Breast epithelium (tissue), 3 donors: ENCODE results near the gene CENPP.

Source experiments
- CTCF ChIP-seq, 3 donors: fragments of 450-650 bp; IDR thresholded peaks; one replicate each; pipeline ENCODE4 v1.5.1; 2016 to 2017; ENCODE audit warnings: antibody characterized with exemption in 3 of 3, mild to moderate bottlenecking in 3 of 3, moderate library complexity in 3 of 3
- POLR2A ChIP-seq: fragments of 450-650 bp; IDR thresholded peaks from one replicate; pipeline ENCODE4 v1.6.1; 2016; ENCODE audit warnings: antibody characterized with exemption, mild to moderate bottlenecking, moderate library complexity

- TF ChIP-seq POLR2A (no peak), CTCF (IDR thresholded peaks at IDR 0.05) (peak in 1 of 3 donors; percentile 29)
Measured at GRCh38 chr9:92342825-92343488, 17.2 kb downstream of the CENPP start.
